HEK293 (cell line): ENCODE results near the gene OST4.

Experiments used
- CTCF ChIP-seq: fragments of 450-650 bp; formaldehyde crosslinking; IDR thresholded peaks from 2 replicates; pipeline ENCODE4 v1.5.1; 2016; ENCODE audit warnings: missing biosample characterization, missing genetic modification characterization
- MYNN ChIP-seq: fragments of 450-650 bp; formaldehyde crosslinking; IDR thresholded peaks from 2 replicates; pipeline ENCODE4 v1.5.1; 2016; ENCODE audit warnings: missing biosample characterization, missing genetic modification characterization, borderline replicate concordance
- PATZ1 ChIP-seq: fragments of 450-650 bp; formaldehyde crosslinking; IDR thresholded peaks from 2 replicates; pipeline ENCODE4 v1.5.1; 2016; ENCODE audit warnings: missing biosample characterization, missing genetic modification characterization
- PRDM1 ChIP-seq: fragments of 450-650 bp; formaldehyde crosslinking; IDR thresholded peaks from 2 replicates; pipeline ENCODE4; 2016; ENCODE audit warnings: missing biosample characterization, missing genetic modification characterization
- TCF7L2 ChIP-seq: IDR thresholded peaks from 2 replicates; pipeline ENCODE4 v1.6.1; 2011; ENCODE audit warnings: low read depth, mild to moderate bottlenecking, inconsistent platforms, low read length, moderate library complexity, borderline replicate concordance
- TSHZ1 ChIP-seq: fragments of 450-650 bp; formaldehyde crosslinking; IDR thresholded peaks from 2 replicates; pipeline ENCODE4 v1.5.1; 2016; ENCODE audit warnings: missing biosample characterization, missing genetic modification characterization, borderline replicate concordance
- YY1 ChIP-seq: fragments of 450-650 bp; formaldehyde crosslinking; IDR thresholded peaks from 2 replicates; pipeline ENCODE4 v1.5.1; 2018; ENCODE audit warnings: missing biosample characterization, missing genetic modification characterization
- ZBTB8A ChIP-seq: fragments of 450-650 bp; formaldehyde crosslinking; IDR thresholded peaks from 2 replicates; pipeline ENCODE4 v1.5.1; 2016; ENCODE audit warnings: missing biosample characterization, missing genetic modification characterization
- ZNF138 ChIP-seq: fragments of 450-650 bp; formaldehyde crosslinking; IDR thresholded peaks from 2 replicates; pipeline ENCODE4 v1.5.1; 2016; ENCODE audit warnings: missing biosample characterization, missing genetic modification characterization, borderline replicate concordance
- ZNF146 ChIP-seq: fragments of 450-650 bp; formaldehyde crosslinking; IDR thresholded peaks from 2 replicates; pipeline ENCODE4 v1.5.1; 2016; ENCODE audit warnings: missing biosample characterization, missing genetic modification characterization
- ZNF16 ChIP-seq: fragments of 450-650 bp; formaldehyde crosslinking; IDR thresholded peaks from 2 replicates; pipeline ENCODE4 v1.5.1; 2016; ENCODE audit warnings: low read depth, missing biosample characterization, missing genetic modification characterization
- ZNF214 ChIP-seq: fragments of 450-650 bp; formaldehyde crosslinking; IDR thresholded peaks from 2 replicates; pipeline ENCODE4 v1.5.1; 2017; ENCODE audit warnings: missing biosample characterization, mild to moderate bottlenecking, missing genetic modification characterization, borderline replicate concordance
- ZNF223 ChIP-seq: fragments of 450-650 bp; formaldehyde crosslinking; IDR thresholded peaks from 2 replicates; pipeline ENCODE4 v1.5.1; 2016; ENCODE audit warnings: missing biosample characterization, missing genetic modification characterization
- ZNF76 ChIP-seq: fragments of 450-650 bp; formaldehyde crosslinking; IDR thresholded peaks from 2 replicates; pipeline ENCODE4; 2016; ENCODE audit warnings: low read depth, missing biosample characterization, missing genetic modification characterization, borderline replicate concordance

GRCh38 chr2:27077231-27077630, 5.8 kb upstream of the OST4 start:
- no peak for TF ChIP-seq CTCF (tag by site-specific recombination)
- no peak for TF ChIP-seq YY1 (tag by site-specific recombination)
- no peak for TF ChIP-seq ZNF146
- TF ChIP-seq MYNN (tag by site-specific recombination): no peak
- TF ChIP-seq PATZ1 (tag by site-specific recombination): no peak
- no peak for TF ChIP-seq TSHZ1
- TF ChIP-seq ZNF138 (tag by site-specific recombination): no peak
- TF ChIP-seq ZBTB8A (tag by site-specific recombination): no peak
- no peak for TF ChIP-seq ZNF223 (tag by site-specific recombination)
- no peak for TF ChIP-seq ZNF76
- no peak for TF ChIP-seq PRDM1 (tag by site-specific recombination)
- no peak for TF ChIP-seq ZNF214
- TF ChIP-seq TCF7L2: no peak
- no peak for TF ChIP-seq ZNF16 (tag by site-specific recombination)
